Body of pancreas (tissue), 4 donors: ENCODE measurements around the gene CREG2. TPM values are rescaled to one million over a fixed set of nuclear protein-coding genes. Genes with fewer than 3 reads are reported as not detected.

Source experiments
- ATAC-seq: fragments of 150-250 bp; one replicate; pipeline ENCODE4 v1.9.1; 2016
- DNase-seq, 4 donors: peaks; one replicate each; pipeline ENCODE4 v3.0.0-alpha.2; 2019
- H3K27ac ChIP-seq, 4 donors: fragments of 200-600 bp; sonication (generic); 1 replicate in 3 of 4; 2 replicates in 1 of 4; pipeline versions ENCODE4 v1.5.1 to v1.6.1; 2016 to 2019; ENCODE audit warnings: mild to moderate bottlenecking in 1 of 4, mixed read lengths in 1 of 4, moderate library complexity in 1 of 4
- H3K27me3 ChIP-seq, 2 donors: fragments of 200-600 bp; sonication (generic); one replicate each; pipeline ENCODE4 v1.6.0; 2016; ENCODE audit warnings: mild to moderate bottlenecking in 1 of 2
- H3K36me3 ChIP-seq, 2 donors: fragments of 200-600 bp; sonication (generic); replicated peaks in 1 of 2; 2 replicates each; pipeline ENCODE4 v1.5.1; 2016; ENCODE audit warnings: low read depth in 2 of 2; ENCODE audit not compliant: insufficient read depth in 1 of 2
- H3K4me1 ChIP-seq: fragments of 200-600 bp; sonication (generic); one replicate; pipeline ENCODE4 v1.6.0; 2016
- H3K4me3 ChIP-seq, 2 donors: fragments of 200-600 bp; sonication (generic); 1 replicate in 1 of 2; 2 replicates in 1 of 2; pipeline ENCODE4 v1.5.1; 2016 to 2019
- H3K9me3 ChIP-seq, 3 donors: fragments of 200-600 bp; sonication (generic); 1 replicate in 2 of 3; 2 replicates in 1 of 3; pipeline ENCODE4 v1.5.1; 2016
- POLR2A ChIP-seq, 3 donors: fragments of 450-650 bp; IDR thresholded peaks; one replicate each; pipeline ENCODE4 v1.6.1; 2016; ENCODE audit warnings: antibody characterized with exemption in 3 of 3, mild to moderate bottlenecking in 2 of 3
- WGBS, 2 donors: methylation state at CpG; one replicate each; pipeline ENCODE4 v1.1.5; 2017; 5-methylcytosine and 5-hydroxymethylcytosine counted together
- intact Hi-C: fragments of 100-400 bp; cut with DNase I; formaldehyde crosslinking; loops from one replicate; pipeline ENCODE4 v1.15.1; 2023
- total RNA-seq, 2 donors: library from RNA; depleted of rRNA; stranded (reverse); fragments of >200 nt; gene quantifications; one replicate each; pipeline ENCODE4 v1.1.0, GENCODE V29; 2016
- TF ChIP-seq, protein P1 (sequence below), 7 experiments: fragments of 450-650 bp in 4 of 7; fragments of 200-600 bp in 3 of 7; sonication (generic) in 3 of 7; IDR thresholded peaks; one replicate each; pipeline ENCODE4 v1.5.1; 2016 to 2019; ENCODE audit warnings: antibody characterized with exemption in 7 of 7

CREG2 gene, protein sequence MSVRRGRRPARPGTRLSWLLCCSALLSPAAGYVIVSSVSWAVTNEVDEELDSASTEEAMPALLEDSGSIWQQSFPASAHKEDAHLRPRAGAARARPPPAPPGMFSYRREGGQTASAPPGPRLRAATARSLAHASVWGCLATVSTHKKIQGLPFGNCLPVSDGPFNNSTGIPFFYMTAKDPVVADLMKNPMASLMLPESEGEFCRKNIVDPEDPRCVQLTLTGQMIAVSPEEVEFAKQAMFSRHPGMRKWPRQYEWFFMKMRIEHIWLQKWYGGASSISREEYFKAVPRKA
- total RNA-seq, result not detected

DNA sequence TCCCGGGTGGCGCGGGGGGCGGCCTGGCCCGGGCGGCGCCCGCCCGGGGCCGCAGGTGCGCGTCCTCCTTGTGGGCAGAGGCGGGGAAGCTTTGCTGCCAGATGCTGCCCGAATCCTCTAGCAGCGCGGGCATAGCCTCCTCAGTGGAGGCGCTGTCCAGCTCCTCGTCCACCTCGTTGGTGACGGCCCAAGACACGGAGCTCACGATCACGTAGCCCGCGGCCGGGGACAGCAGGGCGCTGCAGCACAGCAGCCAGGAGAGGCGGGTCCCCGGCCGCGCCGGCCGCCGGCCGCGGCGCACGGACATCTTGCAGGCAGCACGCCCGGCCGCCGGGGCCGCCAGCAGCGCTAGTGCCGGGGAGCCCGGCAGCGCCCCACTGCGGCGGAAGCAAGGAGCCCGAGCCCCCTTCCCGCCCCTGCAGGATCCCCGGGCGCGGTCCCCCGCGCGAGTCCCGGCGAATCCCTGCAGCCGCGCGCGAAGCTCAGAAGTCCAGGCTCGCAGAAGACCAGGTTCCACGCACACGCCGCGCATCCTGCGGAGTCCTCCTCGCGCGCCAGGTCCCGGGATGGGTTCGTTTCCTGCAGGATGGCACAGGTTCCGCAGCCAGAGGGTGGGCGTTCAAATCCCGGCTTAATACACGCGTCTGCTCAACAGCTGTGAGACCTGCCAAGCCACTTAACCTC is at the start of gene CREG2:
CREG2 (minus strand) TSS at position 353 of the 684 bp plus-strand sequence; CDS start at position 307, 46 bp downstream.
- Histone ChIP-seq H3K9me3 (no peaks in the 10 kb centered on the region), H3K27ac (no peak within 1 kb of the TSS), H3K36me3 (no peaks in the 10 kb centered on the region), H3K4me3 (peak within 1 kb of the TSS in 1 of 2 donors; percentile 23), H3K4me1 (peaks cover 13% of the 10 kb centered on the region), H3K27me3 (peaks cover 0 to 4% of the 10 kb centered on the region in 2 donors)
- WGBS, 2 donors, result 0 to 2% methylated on average over 10 to 65 of the region's 79 CpGs
- TF ChIP-seq POLR2A (IDR thresholded peaks at IDR 0.05), result no peak
- TF ChIP-seq, protein P1, sequence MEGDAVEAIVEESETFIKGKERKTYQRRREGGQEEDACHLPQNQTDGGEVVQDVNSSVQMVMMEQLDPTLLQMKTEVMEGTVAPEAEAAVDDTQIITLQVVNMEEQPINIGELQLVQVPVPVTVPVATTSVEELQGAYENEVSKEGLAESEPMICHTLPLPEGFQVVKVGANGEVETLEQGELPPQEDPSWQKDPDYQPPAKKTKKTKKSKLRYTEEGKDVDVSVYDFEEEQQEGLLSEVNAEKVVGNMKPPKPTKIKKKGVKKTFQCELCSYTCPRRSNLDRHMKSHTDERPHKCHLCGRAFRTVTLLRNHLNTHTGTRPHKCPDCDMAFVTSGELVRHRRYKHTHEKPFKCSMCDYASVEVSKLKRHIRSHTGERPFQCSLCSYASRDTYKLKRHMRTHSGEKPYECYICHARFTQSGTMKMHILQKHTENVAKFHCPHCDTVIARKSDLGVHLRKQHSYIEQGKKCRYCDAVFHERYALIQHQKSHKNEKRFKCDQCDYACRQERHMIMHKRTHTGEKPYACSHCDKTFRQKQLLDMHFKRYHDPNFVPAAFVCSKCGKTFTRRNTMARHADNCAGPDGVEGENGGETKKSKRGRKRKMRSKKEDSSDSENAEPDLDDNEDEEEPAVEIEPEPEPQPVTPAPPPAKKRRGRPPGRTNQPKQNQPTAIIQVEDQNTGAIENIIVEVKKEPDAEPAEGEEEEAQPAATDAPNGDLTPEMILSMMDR (IDR thresholded peaks at IDR 0.05), result peak; percentile 33 to 75 (median 49)
- DNase-seq (peak; percentile 51 to 78 (median 68)), ATAC-seq (peak; percentile 81)
- intact Hi-C loops, result no loop called here

DNA sequence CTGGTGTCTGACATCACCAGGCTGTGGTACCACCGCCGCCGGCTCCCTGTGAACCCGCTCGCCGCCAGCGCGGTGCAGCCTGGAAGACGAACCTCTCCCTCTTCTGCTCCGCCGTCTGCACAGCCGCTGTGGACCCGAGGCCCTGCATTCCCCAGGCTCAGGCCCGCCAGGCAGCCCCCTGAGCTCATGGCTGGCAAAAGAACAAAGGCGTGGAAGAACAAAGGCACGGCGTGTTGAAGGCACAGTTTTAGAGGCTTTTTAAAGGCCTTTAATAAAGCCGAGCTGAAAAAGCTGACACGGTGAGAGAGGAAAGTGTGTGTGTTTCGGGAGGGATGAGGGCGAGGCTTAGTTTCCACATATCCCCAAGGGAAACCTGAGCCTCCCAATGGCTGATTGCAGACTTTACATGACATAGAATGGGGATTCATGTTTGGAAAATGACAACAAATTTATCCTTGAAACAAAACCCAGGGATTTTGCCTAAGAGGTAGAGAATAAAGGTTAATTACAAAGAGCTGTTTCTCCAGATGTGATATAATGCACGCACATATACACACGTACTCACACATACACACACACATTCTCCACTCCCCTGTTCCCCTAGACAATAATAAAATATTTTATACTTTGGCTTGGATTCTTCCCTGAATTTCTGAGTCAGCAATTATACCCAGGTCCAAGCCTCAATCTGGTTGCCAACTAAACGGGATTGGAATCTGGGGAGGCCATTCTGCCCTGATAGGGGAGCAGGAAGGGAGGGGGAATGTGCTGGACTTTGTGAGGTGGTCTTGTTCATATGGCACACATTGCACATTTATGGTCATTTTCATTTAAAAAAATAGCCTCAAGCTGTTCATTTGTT is 47.9 kb upstream of the CREG2 start:
- H3K9me3 ChIP-seq, result no peaks in the 10 kb centered on the region
- TF ChIP-seq POLR2A (IDR thresholded peaks at IDR 0.05), result no peak
- TF ChIP-seq, protein P1 (IDR thresholded peaks at IDR 0.05), result no peak
- no peak overlapping the region for H3K4me3 ChIP-seq
- no peaks in the 10 kb centered on the region for H3K27me3 ChIP-seq
- intact Hi-C loops, result no loop called here
- no peak for DNase-seq
- H3K36me3 ChIP-seq, result no peaks in the 10 kb centered on the region
- ATAC-seq, result no peak
- peaks cover 6% of the 10 kb centered on the region for H3K4me1 ChIP-seq
- 69 to 82% methylated on average over 24 of the region's 24 CpGs for WGBS, 2 donors
- no peak overlapping the region for H3K27ac ChIP-seq

DNA sequence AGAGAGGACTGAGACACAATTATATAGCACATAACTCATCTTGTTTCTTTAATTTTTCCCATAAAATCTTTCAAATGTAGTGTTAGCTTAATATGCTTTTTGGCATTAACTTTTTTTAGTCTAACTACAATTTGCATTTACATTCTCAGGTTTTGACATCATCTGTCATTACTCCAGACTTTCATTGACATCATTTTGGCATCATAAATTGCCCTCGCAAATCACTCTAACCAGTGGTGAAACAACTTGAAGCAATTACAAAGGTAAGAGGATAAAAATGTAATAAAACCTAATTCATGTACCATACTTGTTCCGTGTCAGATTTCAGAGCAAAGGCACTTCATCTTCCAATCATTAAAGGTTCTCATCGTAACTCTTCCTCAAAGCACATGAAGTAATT is 46.2 kb upstream of the CREG2 start:
- H3K4me3 ChIP-seq, result no peak overlapping the region
- no peaks in the 10 kb centered on the region for H3K36me3 ChIP-seq
- 81 to 84% methylated on average over 3 of the region's 3 CpGs for WGBS, 2 donors
- no peak for TF ChIP-seq POLR2A (IDR thresholded peaks at IDR 0.05)
- TF ChIP-seq, protein P1 (IDR thresholded peaks at IDR 0.05), result no peak
- ATAC-seq (no peak), DNase-seq (no peak)
- intact Hi-C loops, result no loop called here
- no peaks in the 10 kb centered on the region for H3K9me3 ChIP-seq
- no peaks in the 10 kb centered on the region for H3K4me1 ChIP-seq
- H3K27me3 ChIP-seq, result no peaks in the 10 kb centered on the region
- H3K27ac ChIP-seq, result no peak overlapping the region

DNA sequence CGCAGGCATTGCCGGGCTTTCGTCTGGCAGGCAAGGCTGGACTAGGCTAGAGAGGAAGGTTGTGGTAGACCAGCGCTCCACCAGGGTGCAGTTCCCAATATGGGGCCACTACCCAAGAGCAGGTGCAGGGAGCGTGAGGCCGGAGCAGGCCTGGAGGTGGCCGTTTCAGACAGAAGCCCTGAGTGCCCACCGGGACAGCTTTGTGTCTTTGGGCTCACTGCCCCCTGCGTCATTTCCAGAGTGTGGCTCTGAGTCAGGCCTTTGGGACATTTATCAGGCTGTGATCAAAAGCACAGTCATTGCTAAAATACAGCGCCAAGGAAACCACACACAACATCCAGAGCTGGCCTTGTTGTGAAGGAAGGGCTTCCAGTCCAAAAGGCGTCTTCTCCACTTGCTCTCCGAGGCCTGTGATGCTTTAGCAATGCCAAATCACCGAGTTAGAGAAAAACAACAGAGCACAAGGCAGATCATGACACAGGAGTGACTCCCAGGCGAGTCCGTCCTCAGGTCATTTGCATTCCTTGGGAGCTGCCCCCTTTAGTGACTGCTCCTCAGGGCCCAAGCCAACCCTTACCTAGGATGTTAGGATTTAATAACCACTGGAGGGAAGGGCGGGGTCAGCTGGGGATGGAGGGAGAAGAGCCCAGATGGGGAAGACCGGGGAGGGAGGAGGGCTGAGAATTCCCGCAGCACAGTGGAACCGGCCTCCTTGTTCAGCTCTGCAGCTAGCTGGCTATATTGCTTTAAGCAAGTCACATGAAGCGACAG is 45.3 kb upstream of the CREG2 start:
- no peak overlapping the region for H3K4me3 ChIP-seq
- no peaks in the 10 kb centered on the region for H3K36me3 ChIP-seq
- no peaks in the 10 kb centered on the region for H3K27me3 ChIP-seq
- ATAC-seq (no peak), DNase-seq (no peak)
- no peaks in the 10 kb centered on the region for H3K4me1 ChIP-seq
- no peaks in the 10 kb centered on the region for H3K9me3 ChIP-seq
- H3K27ac ChIP-seq, result no peak overlapping the region
- 82 to 85% methylated on average over 18 to 20 of the region's 20 CpGs for WGBS, 2 donors
- no peak for TF ChIP-seq POLR2A (IDR thresholded peaks at IDR 0.05)
- TF ChIP-seq, protein P1 (IDR thresholded peaks at IDR 0.05), result no peak
- intact Hi-C loops, result no loop called here
